PFSK-1 (cell line): Measurements from ENCODE around the gene ZNF831.

Experiments
- FOXP2 ChIP-seq: optimal IDR thresholded peaks from 2 replicates; pipeline ENCODE3; 2011; ENCODE audit warnings: borderline replicate concordance, control low read depth, inconsistent platforms; ENCODE audit not compliant: insufficient read depth; ENCODE audit errors: extremely low read length, extremely low read depth
- POLR2AphosphoS5 ChIP-seq: IDR thresholded peaks from 2 replicates; pipeline ENCODE4 v1.6.1; 2012; ENCODE audit warnings: low read depth, mild to moderate bottlenecking, control low read depth, low read length, moderate library complexity
- REST ChIP-seq, 2 experiments: IDR thresholded peaks; 2 replicates each; pipeline versions ENCODE4 v1.6.1 to v1.8.0; 2011 to 2012; ENCODE audit warnings: low read depth in 2 of 2, low read length in 2 of 2, control low read depth in 1 of 2, inconsistent platforms in 1 of 2, mild to moderate bottlenecking in 1 of 2, moderate library complexity in 1 of 2; ENCODE audit not compliant: insufficient read depth in 1 of 2
- SIN3A ChIP-seq: IDR thresholded peaks from 2 replicates; pipeline ENCODE4 v1.6.1; 2012; ENCODE audit warnings: mild to moderate bottlenecking, low read length, moderate library complexity, borderline replicate concordance; ENCODE audit not compliant: insufficient read depth
- TAF1 ChIP-seq: IDR thresholded peaks from 2 replicates; pipeline ENCODE4 v1.6.1; 2012; ENCODE audit warnings: low read length, control low read depth, borderline replicate concordance; ENCODE audit not compliant: insufficient read depth

ZNF831 gene

DNA sequence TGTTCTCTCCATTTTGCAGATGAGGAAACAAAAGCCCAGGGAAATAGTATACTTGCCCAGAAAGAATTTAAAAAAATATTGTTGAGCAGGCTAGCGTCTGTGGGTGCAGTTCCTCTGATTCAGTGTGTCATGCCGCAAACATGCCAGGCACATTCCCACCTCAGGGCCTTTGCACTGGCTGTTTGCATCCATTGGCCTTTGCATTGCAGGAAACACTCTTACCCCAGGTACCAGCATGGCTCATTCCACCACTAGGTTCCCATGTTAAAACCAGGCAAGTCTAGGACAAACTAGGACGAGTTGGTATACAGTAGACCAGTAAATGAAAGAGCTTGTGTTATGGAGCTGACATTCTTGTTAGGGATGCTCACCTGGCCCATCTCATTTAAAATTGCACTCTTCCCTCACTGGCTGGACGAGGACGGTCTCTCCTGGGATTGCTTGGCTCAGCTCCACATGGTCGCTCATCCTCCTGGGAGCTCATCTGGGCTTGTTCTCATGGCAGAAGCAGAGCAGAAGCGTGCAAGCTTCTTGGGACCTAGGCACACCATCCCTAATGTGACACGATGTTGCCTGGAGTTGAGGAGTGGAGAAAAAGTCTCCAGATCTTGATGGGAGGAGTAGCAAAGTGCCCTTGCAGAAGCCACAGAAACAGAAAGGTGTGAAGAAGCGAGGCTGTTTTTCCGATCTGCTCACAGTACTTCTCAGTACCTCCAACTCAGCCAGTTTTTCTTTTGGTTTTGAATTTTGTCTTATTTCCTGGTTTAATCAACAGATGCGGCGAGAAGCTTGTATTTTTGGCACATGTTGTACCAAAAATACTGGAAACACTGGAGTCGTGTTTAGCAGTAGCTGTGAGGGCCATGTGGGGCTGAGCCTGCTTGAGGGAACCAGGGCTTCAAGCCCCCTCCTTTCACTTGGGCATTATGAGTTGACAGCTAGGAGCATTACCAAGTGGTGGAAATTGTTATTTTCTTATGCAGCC lies 13.9 kb downstream of the ZNF831 start:
- TF ChIP-seq TAF1 (no peak), REST (IDR thresholded peaks at IDR 0.05; ENCODE audit: insufficient read depth in 1 of 2, low read depth in 2 of 2, low read length in 2 of 2) (no peak), FOXP2 (no peak), POLR2AphosphoS5 (no peak)

GRCh38 chr20:59178983-59179595 lies 15.5 kb downstream of the ZNF831 start:
- 0 out of 4 replicates have a peak, but pooled peaks of 1 of the 2 experiments have one; percentile 24 for TF ChIP-seq REST (IDR thresholded peaks at IDR 0.05; ENCODE audit: insufficient read depth in 1 of 2, low read depth in 2 of 2, low read length in 2 of 2)
- TF ChIP-seq SIN3A, result no peak

GRCh38 chr20:59179988-59180387 lies 16.4 kb downstream of the ZNF831 start:
- TF ChIP-seq SIN3A, result no peak
- TF ChIP-seq TAF1, result no peak
- TF ChIP-seq POLR2AphosphoS5, result no peak
- no peak for TF ChIP-seq REST (IDR thresholded peaks at IDR 0.05; ENCODE audit: insufficient read depth in 1 of 2, low read depth in 2 of 2, low read length in 2 of 2)
- TF ChIP-seq FOXP2, result no peak

DNA sequence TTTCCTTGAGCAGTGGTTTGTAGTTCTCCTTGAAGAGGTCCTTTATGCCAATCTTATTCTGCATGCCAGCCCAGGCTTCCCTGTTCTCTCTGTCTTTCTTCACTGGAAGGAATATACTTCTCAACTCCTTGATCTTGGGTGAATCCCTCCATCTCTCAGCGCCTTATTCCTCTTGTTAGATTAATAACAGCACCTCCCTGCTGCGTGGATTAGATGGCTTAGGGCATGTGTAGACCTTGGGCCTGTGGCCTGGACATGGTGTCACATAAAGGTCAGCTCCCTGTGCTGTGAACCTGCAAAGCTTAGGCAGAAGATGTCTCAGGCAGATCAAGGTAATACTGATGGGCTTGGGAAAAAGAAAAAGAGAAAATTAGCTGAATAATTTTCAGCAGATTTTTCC lies 18.3 kb downstream of the ZNF831 start:
- TF ChIP-seq TAF1 (no peak), FOXP2 (no peak), REST (IDR thresholded peaks at IDR 0.05; ENCODE audit: insufficient read depth in 1 of 2, low read depth in 2 of 2, low read length in 2 of 2) (no peak), POLR2AphosphoS5 (no peak), SIN3A (no peak)
